ENCODE measurements around the gene PKLR. TPM values are rescaled to one million over a fixed set of nuclear protein-coding genes. Genes with fewer than 3 reads are reported as not detected.

The PKLR gene
- total RNA-seq (ENCODE audit: low replicate concordance), result 0.53 and 0.54 TPM in 2 replicates

DNA sequence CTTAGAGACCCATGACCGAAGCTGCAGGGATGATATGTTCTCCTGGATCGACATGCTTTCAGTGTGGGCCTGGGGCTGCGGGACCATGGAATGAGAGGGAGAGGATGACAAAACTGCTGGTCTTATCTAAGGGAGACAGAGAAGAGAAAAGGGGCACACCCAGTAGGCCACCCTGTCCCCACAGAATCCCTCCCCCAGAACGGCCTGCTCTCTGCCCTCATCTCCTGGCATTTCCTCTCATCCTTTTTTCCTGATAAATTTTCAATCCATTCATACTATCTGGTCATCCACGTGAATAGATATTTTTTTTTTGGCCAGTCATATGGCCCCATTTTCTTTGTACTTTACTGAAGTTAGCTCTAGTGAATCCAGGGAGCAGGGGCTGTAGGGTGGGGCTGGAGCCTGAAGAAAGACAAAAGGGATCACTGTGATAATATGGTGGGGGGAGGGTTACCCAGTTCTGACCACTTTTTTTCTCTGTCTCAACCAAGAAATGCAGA lies at the start of gene PKLR:
PKLR (minus strand) TSS at position 97 of the 500 bp plus-strand sequence; CDS start at position 54, 43 bp downstream.
- no peak within 1 kb of the TSS for H3K9ac ChIP-seq
- no peaks in the 10 kb centered on the region for H3K4me1 ChIP-seq
- no peaks in the 10 kb centered on the region for H3K79me2 ChIP-seq (ENCODE audit: low read depth)
- H3K4me3 ChIP-seq, result no peak within 1 kb of the TSS
- no peak for TF ChIP-seq EZH2phosphoT487 (IDR thresholded peaks at IDR 0.05)
- TF ChIP-seq EZH2 (IDR thresholded peaks at IDR 0.05), result no peak
- TF ChIP-seq, protein P1, sequence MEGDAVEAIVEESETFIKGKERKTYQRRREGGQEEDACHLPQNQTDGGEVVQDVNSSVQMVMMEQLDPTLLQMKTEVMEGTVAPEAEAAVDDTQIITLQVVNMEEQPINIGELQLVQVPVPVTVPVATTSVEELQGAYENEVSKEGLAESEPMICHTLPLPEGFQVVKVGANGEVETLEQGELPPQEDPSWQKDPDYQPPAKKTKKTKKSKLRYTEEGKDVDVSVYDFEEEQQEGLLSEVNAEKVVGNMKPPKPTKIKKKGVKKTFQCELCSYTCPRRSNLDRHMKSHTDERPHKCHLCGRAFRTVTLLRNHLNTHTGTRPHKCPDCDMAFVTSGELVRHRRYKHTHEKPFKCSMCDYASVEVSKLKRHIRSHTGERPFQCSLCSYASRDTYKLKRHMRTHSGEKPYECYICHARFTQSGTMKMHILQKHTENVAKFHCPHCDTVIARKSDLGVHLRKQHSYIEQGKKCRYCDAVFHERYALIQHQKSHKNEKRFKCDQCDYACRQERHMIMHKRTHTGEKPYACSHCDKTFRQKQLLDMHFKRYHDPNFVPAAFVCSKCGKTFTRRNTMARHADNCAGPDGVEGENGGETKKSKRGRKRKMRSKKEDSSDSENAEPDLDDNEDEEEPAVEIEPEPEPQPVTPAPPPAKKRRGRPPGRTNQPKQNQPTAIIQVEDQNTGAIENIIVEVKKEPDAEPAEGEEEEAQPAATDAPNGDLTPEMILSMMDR (IDR thresholded peaks at IDR 0.05), result no peak
- H3K27me3 Mint-ChIP-seq (ENCODE audit: insufficient read depth, low read depth), result peaks cover 11% of the 10 kb centered on the region
- no peaks in the 10 kb centered on the region for H3K9me3 ChIP-seq (ENCODE audit: low read depth)
- H3K9me3 Mint-ChIP-seq, result no peaks in the 10 kb centered on the region
- no peaks in the 10 kb centered on the region for H3F3A ChIP-seq (ENCODE audit: low read depth)
- no peaks in the 10 kb centered on the region for H3K36me3 Mint-ChIP-seq
- H3K4me2 ChIP-seq, result no peak within 1 kb of the TSS
- peaks cover 14% of the 10 kb centered on the region for H3K27me3 ChIP-seq
- H3K27ac ChIP-seq, result no peak within 1 kb of the TSS
- DNase-seq (ENCODE audit: low spot score), result no peak
- H4K20me1 ChIP-seq (ENCODE audit: low read depth), result no peaks in the 10 kb centered on the region
- peak within 1 kb of the TSS; percentile 50 for H2AFZ ChIP-seq (replicated peaks)
- H3K4me3 Mint-ChIP-seq, result peak within 1 kb of the TSS; percentile 44
- H3K4me1 Mint-ChIP-seq, result peaks cover 15% of the 10 kb centered on the region
- H3K27ac Mint-ChIP-seq, result peak within 1 kb of the TSS; percentile 27
- H3K36me3 ChIP-seq, result no peaks in the 10 kb centered on the region

- H3K4me1 Mint-ChIP-seq, result no peaks in the 10 kb centered on the region
- Histone ChIP-seq H3K4me2 (no peak overlapping the region), H3F3A (ENCODE audit: low read depth) (no peaks in the 10 kb centered on the region), H3K27ac (no peak overlapping the region), H3K9ac (no peak overlapping the region), H2AFZ (replicated peaks) (no peak overlapping the region), H3K4me1 (no peaks in the 10 kb centered on the region), H3K4me3 (no peak overlapping the region), H3K36me3 (peaks cover 9% of the 10 kb centered on the region), H4K20me1 (ENCODE audit: low read depth) (no peaks in the 10 kb centered on the region), H3K27me3 (no peaks in the 10 kb centered on the region), H3K79me2 (ENCODE audit: low read depth) (no peaks in the 10 kb centered on the region), H3K9me3 (ENCODE audit: low read depth) (no peaks in the 10 kb centered on the region)
- no peak overlapping the region for H3K27ac Mint-ChIP-seq
- H3K36me3 Mint-ChIP-seq, result peaks cover 41% of the 10 kb centered on the region
- no peaks in the 10 kb centered on the region for H3K27me3 Mint-ChIP-seq (ENCODE audit: insufficient read depth, low read depth)
- no peak overlapping the region for H3K4me3 Mint-ChIP-seq
- no peak for DNase-seq (ENCODE audit: low spot score)
- TF ChIP-seq, protein P1 (IDR thresholded peaks at IDR 0.05), result no peak
- TF ChIP-seq EZH2 (IDR thresholded peaks at IDR 0.05) (no peak), EZH2phosphoT487 (IDR thresholded peaks at IDR 0.05) (no peak)
- H3K9me3 Mint-ChIP-seq, result no peaks in the 10 kb centered on the region
These were observed 41.6 kb upstream of the PKLR start for GRCh38 chr1:155342842-155343241.

GRCh38 chr1:155339515-155340097 lies 38.4 kb upstream of the PKLR start:
- no peaks in the 10 kb centered on the region for H3K9me3 ChIP-seq (ENCODE audit: low read depth)
- no peaks in the 10 kb centered on the region for H3K79me2 ChIP-seq (ENCODE audit: low read depth)
- H3K9me3 Mint-ChIP-seq, result no peaks in the 10 kb centered on the region
- no peak overlapping the region for H3K4me3 ChIP-seq
- H3F3A ChIP-seq (ENCODE audit: low read depth), result peaks cover 15% of the 10 kb centered on the region
- H3K27me3 Mint-ChIP-seq (ENCODE audit: insufficient read depth, low read depth), result no peaks in the 10 kb centered on the region
- H2AFZ ChIP-seq (replicated peaks), result no peak overlapping the region
- no peak overlapping the region for H3K27ac ChIP-seq
- no peak for TF ChIP-seq EZH2 (IDR thresholded peaks at IDR 0.05)
- TF ChIP-seq, protein P1 (IDR thresholded peaks at IDR 0.05), result no peak
- TF ChIP-seq EZH2phosphoT487 (IDR thresholded peaks at IDR 0.05), result no peak
- no peaks in the 10 kb centered on the region for H3K4me1 Mint-ChIP-seq
- H3K4me2 ChIP-seq, result no peak overlapping the region
- H3K36me3 ChIP-seq, result peaks cover 19% of the 10 kb centered on the region
- H3K36me3 Mint-ChIP-seq, result peaks cover 40% of the 10 kb centered on the region
- no peak overlapping the region for H3K27ac Mint-ChIP-seq
- no peaks in the 10 kb centered on the region for H3K4me1 ChIP-seq
- DNase-seq (ENCODE audit: low spot score), result no peak
- H3K27me3 ChIP-seq, result no peaks in the 10 kb centered on the region
- no peak overlapping the region for H3K4me3 Mint-ChIP-seq
- H4K20me1 ChIP-seq (ENCODE audit: low read depth), result no peaks in the 10 kb centered on the region
- no peak overlapping the region for H3K9ac ChIP-seq

Data from neural progenitor cell (in vitro differentiated cells).